Osteocyte (in vitro differentiated cells): ENCODE results near the gene MRFAP1L1. TPM values are rescaled to one million over a fixed set of nuclear protein-coding genes. Genes with fewer than 3 reads are reported as not detected.

Source experiments
- DNase-seq: peaks from one replicate; pipeline ENCODE4 v3.0.0; 2021; ENCODE audit warnings: mixed read lengths; ENCODE audit not compliant: unreplicated experiment; ENCODE audit errors: extremely low spot score
- H3K27ac Mint-ChIP-seq: one replicate; pipeline ENCODE4 v1.8.0; 2021; ENCODE audit warnings: mild to moderate bottlenecking, mixed read lengths; ENCODE audit not compliant: unreplicated experiment
- H3K27me3 Mint-ChIP-seq: one replicate; pipeline ENCODE4 v1.8.0; 2021; ENCODE audit warnings: mixed read lengths; ENCODE audit not compliant: unreplicated experiment
- H3K36me3 Mint-ChIP-seq: one replicate; pipeline ENCODE4 v1.8.0; 2021; ENCODE audit warnings: mixed read lengths; ENCODE audit not compliant: unreplicated experiment
- H3K4me1 Mint-ChIP-seq: one replicate; pipeline ENCODE4 v1.8.0; 2021; ENCODE audit warnings: mixed read lengths; ENCODE audit not compliant: unreplicated experiment
- H3K4me3 Mint-ChIP-seq: one replicate; pipeline ENCODE4 v1.8.0; 2021; ENCODE audit warnings: mild to moderate bottlenecking, moderate library complexity, mixed read lengths; ENCODE audit not compliant: unreplicated experiment
- H3K9me3 Mint-ChIP-seq: one replicate; pipeline ENCODE4 v1.8.0; 2021; ENCODE audit warnings: mixed read lengths; ENCODE audit not compliant: unreplicated experiment
- CTCF ChIP-seq: fragments of 200-600 bp; sonication (generic); IDR thresholded peaks from 2 replicates; pipeline ENCODE4 v1.5.0; 2021; ENCODE audit warnings: antibody characterized with exemption, mild to moderate bottlenecking, moderate library complexity
- total RNA-seq: library from RNA; stranded (reverse); gene quantifications from 2 replicates; pipeline ENCODE4 v1.2.1, GENCODE V29; 2021

MRFAP1L1 gene
- total RNA-seq, 1 donor from 2014 or later, result 58.6 TPM

DNA sequence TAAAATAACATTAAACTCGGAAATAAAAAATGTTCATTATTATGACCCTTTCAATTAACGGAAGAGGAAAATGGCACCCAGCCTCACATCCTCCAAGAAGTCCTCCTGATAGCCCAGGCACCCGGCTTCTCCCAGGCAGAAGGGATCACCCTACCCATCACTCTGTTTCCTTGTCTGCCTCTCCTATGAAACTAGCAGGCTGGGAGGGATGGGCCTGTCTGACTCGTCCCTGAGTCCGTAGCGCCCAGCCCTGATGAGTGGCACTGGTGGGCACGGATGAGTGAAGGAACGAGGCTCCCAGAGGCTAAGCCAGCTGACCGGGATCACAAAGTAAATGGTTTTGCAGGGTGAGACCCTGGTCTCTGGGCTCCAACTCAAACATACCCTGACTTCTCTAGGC lies 44.2 kb upstream of the MRFAP1L1 start:
- no peak for TF ChIP-seq CTCF
- no peaks in the 10 kb centered on the region for H3K9me3 Mint-ChIP-seq
- no peaks in the 10 kb centered on the region for H3K36me3 Mint-ChIP-seq
- no peak overlapping the region for H3K4me3 Mint-ChIP-seq
- no peaks in the 10 kb centered on the region for H3K27me3 Mint-ChIP-seq
- H3K27ac Mint-ChIP-seq, result no peak overlapping the region
- peaks cover 10% of the 10 kb centered on the region for H3K4me1 Mint-ChIP-seq
- DNase-seq, result no peak

DNA sequence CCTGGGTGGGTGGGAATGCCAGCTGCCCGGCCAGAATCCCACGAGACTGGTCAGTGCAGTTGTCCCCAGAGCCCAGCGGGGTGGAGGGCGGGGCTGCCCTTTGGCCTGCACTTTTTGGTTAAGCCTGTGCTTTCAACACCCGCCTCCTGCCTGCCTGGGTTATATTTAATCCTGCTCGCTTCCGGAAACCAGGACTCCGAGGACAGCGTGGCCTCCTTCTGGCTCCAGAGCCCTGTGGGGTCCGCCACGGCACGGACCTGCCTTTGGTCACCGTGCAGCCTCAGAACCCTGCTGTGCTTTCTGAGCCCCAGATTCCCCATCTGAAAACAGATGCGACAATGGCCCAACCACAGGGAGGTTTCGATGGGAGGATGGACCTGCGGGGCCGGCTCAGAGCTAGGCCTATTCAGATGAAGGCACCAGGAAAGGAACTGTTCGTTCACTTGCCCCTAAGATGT lies 43.5 kb upstream of the MRFAP1L1 start:
- Mint-ChIP-seq H3K9me3 (no peaks in the 10 kb centered on the region), H3K27ac (no peak overlapping the region), H3K4me3 (no peak overlapping the region), H3K36me3 (no peaks in the 10 kb centered on the region), H3K4me1 (peaks cover 14% of the 10 kb centered on the region), H3K27me3 (no peaks in the 10 kb centered on the region)
- no peak for DNase-seq
- no peak for TF ChIP-seq CTCF

DNA sequence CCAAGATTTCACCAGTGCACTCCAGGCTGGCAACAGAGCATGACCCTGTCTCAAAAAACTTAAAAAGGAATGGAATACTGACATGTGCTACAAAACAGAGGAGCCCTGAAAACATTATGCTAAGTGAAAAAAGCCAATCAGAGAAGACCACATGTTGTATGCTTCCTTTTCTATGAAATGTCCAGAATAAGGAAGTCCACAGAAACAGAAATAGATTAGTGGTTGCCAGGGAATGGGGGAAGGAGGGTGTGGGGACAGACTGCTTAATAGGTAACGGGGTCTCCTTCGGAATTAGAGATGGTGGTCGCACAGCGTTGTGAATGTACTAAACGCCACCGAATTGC lies 42.8 kb upstream of the MRFAP1L1 start:
- no peaks in the 10 kb centered on the region for H3K27me3 Mint-ChIP-seq
- no peak overlapping the region for H3K27ac Mint-ChIP-seq
- H3K4me1 Mint-ChIP-seq, result peaks cover 21% of the 10 kb centered on the region
- TF ChIP-seq CTCF, result no peak
- H3K4me3 Mint-ChIP-seq, result no peak overlapping the region
- no peaks in the 10 kb centered on the region for H3K9me3 Mint-ChIP-seq
- no peaks in the 10 kb centered on the region for H3K36me3 Mint-ChIP-seq
- no peak for DNase-seq

DNA sequence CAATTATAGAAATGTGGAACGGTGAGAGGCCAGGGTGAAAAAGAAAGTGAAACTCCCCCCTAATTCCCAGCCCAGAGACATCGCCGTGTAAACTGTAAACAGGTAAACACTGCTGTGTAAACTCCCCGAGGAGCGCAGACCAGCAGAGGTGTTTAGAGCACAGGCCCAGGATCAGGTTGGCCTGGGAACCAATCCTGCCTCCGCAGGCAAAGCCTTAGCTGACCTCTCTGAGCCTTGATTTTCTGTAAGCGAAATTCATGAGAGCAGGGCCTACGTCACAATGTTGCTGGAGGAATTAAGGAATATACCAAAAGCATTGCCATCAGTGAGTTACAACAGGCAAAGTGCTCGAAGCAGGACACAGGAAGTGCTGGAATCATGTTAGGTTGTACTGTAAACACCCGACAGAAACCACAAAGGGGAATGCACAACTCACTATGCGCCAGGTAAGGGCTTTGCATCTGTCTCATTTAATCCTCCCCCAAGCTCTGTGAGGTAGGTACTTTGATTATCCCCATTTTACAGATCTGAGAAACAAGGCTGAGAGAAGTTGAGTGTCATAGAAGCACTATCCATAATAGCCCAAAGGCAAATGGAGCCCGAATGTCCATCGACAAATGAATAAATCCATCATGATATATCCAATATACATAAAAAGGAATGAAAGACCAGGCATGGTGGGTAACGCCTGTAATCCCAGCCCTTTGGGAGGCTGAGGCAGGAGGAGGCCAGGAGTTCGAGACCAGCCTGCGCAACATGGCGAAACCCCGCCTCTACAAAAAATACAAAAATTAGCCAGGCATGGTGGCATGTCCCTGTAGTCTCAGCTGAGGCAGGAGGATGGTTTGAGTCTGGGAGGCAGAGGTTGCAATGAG lies 42.2 kb upstream of the MRFAP1L1 start:
- Mint-ChIP-seq H3K4me1 (peaks cover 25% of the 10 kb centered on the region), H3K27ac (no peak overlapping the region), H3K9me3 (no peaks in the 10 kb centered on the region), H3K4me3 (no peak overlapping the region), H3K36me3 (no peaks in the 10 kb centered on the region), H3K27me3 (no peaks in the 10 kb centered on the region)
- no peak for TF ChIP-seq CTCF
- DNase-seq, result no peak

- Mint-ChIP-seq H3K36me3 (no peaks in the 10 kb centered on the region), H3K27me3 (no peaks in the 10 kb centered on the region), H3K4me3 (no peak overlapping the region), H3K9me3 (no peaks in the 10 kb centered on the region), H3K4me1 (peaks cover 28% of the 10 kb centered on the region), H3K27ac (no peak overlapping the region)
- no peak for TF ChIP-seq CTCF
- no peak for DNase-seq
Measured at GRCh38 chr4:6750286-6751221, 40.9 kb upstream of the MRFAP1L1 start.
